Upper lobe of left lung (tissue), 4 donors: ENCODE results near the gene ARHGAP8.

Experiments used
- CTCF ChIP-seq, 6 experiments: fragments of 450-650 bp in 4 of 6; fragments of 200-600 bp in 2 of 6; sonication (generic) in 2 of 6; IDR thresholded peaks; one replicate each; pipeline ENCODE4 v1.5.1; 2016 to 2019; ENCODE audit warnings: antibody characterized with exemption in 6 of 6
- EP300 ChIP-seq, 4 donors: sonication (generic); formaldehyde crosslinking; IDR thresholded peaks; one replicate each; pipeline ENCODE4 v1.5.1; 2017; ENCODE audit warnings: antibody characterized with exemption in 4 of 4, control low read depth in 2 of 4
- POLR2A ChIP-seq, 4 donors: fragments of 450-650 bp; IDR thresholded peaks; one replicate each; pipeline ENCODE4 v1.5.1; 2016 to 2017; ENCODE audit warnings: antibody characterized with exemption in 4 of 4, mild to moderate bottlenecking in 2 of 4

- TF ChIP-seq POLR2A (IDR thresholded peaks at IDR 0.05), result no peak
- no peak for TF ChIP-seq EP300 (IDR thresholded peaks at IDR 0.05)
- TF ChIP-seq CTCF (IDR thresholded peaks at IDR 0.05), result no peak
These were observed 3.6 kb downstream of the ARHGAP8 start for GRCh38 chr22:44755956-44756361.
